Smooth muscle cell of the brain vasculature (primary cell): ENCODE results near the gene GPD1.

Source experiments
- DNase-seq: peaks from one replicate; pipeline ENCODE4 v3.0.0-alpha.2; 2012; ENCODE audit warnings: low read depth, low spot score

GPD1 gene

DNA sequence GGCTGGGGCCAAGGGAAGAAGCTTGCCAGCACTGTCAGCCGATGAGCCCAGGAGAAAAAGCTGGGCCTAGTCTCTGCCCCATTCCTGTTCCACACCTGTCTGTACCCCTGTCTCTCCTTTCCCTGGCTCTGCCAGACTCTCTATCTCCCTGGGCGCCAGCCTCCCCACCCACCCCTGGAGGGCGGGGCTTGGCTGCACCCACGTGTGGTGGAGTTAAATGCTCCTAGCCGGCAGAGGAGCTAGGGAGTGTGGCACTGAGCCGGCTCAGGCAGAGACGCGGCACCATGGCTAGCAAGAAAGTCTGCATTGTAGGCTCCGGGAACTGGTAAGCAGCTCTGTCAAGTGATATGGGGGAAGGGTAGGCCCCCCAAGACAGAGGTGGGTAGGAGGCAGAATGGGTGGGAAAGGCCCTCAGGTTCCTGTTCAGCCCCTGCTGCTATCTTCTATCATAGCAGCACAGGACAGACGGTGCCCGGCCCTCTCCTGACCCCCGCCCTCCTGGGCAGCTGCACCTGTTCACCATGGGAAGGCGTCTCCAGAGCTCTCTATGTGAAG lies at the start of gene GPD1:
GPD1 (plus strand) TSS at position 242 of the 555 bp plus-strand sequence; CDS start at position 285, 43 bp downstream.
- DNase-seq, result no peak

- DNase-seq, result no peak
Observed at GRCh38 chr12:50055831-50056638, 47.8 kb upstream of the GPD1 start.

- DNase-seq, result no peak
Observed at GRCh38 chr12:50056639-50056976, 47.2 kb upstream of the GPD1 start.

DNA sequence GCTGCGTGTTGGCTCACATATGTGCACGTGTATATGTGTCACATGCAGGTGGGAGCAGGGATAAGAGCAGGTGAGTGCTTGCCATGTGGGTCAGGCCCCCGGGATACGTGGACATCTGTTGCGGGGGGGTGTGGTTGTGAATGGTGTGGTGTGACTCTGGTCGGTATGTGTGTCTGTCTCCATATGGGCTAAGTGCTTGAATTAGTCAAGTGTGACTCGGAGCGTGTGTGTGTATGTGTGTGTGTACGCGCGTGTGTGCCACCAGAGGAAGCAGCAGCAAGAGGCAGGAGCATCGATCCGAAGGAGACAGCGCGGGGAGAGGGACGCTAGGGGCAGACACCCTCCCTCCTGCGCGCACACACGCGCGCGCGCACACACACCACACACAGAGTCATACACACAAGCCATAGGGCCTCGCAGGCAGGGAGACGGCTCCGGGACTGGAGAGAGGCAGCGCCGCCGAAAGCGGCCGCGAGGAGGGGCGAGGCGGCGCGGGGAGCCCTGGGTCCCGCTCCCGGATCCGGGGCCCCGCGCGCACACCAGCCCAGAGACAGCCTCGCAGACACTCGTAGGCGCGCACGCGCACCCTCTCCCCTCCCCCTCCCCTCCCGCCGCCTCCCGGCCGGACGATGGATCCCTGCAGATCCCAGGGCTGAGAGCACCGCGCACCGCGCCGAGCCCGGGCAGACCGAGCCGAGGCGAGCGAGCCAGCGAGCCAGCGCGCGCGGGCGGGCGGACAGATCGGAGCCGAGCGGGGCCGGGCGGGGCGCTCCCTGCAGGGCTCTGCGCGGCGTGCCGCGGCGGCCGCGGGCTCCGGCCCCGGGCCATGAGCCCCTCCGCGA lies 46.6 kb upstream of the GPD1 start, which contains the start of gene ASIC1:
ASIC1 (plus strand) TSS at position 597 of the 842 bp plus-strand sequence. CDS start 1,171 bp downstream, outside the sequence.
- DNase-seq, result no peak

- no peak for DNase-seq
Observed at GRCh38 chr12:50057896-50058670, 45.7 kb upstream of the GPD1 start.

- DNase-seq, result no peak
Observed at GRCh38 chr12:50058743-50059312, 45.0 kb upstream of the GPD1 start.

- no peak for DNase-seq
Observed at GRCh38 chr12:50059440-50060119, 44.2 kb upstream of the GPD1 start.

GRCh38 chr12:50060120-50060468 lies 43.7 kb upstream of the GPD1 start:
- DNase-seq, result no peak

DNA sequence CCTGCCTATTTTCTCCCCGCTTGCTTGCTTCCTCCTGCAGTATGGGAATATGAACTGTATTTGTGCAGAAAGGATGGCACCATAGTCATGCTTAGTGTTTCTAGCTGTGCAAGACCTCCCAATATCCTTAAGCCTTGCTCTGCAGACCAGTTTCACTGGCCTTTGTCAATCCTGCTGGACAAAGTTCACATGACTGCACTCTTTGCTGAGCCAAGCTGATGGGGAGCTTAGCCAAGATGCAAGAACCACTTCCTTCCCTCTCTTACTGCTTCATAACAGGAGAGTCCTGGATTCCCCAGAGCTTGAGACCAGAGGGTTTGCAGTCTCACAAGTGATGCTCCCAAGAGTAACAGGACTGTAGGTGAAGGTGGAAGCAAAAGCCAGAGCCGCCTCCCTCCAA lies 42.6 kb upstream of the GPD1 start:
- DNase-seq, result no peak

DNA sequence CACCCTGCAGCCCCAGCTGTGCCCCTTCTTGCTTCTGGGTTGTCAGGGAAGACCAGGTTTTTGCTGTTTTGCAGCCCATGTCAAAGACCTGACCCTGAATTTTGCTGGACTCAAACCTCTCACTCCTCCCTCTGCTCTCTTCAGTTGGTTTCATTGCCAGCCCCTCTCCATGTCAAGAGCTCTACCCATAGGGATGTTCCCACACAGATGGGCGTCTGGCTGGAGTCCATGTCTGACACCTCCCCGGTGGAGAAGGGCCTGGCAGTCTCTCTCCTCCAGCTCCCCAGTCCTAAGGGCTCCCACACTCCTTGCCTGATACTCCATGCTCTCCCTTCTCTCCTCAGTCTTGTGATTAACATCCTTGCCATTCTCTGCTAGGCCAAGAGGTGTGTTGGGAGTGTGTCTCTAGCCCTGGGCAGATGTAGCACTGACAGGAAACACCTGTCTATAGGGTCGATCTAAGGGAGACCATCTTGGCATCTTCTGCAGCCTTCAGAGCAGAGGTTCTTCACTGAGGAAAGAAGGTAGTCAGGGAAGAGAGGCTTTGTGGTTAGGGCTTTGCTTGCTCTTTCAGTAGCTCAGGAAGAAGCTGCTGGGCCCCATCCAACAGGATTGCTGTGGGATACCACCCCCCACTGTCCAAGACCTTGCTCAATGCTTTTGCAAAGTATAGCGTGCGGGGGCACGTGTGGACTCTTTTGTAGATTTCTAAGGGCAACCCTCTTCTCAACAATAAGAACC lies 41.7 kb upstream of the GPD1 start:
- DNase-seq, result no peak

DNA sequence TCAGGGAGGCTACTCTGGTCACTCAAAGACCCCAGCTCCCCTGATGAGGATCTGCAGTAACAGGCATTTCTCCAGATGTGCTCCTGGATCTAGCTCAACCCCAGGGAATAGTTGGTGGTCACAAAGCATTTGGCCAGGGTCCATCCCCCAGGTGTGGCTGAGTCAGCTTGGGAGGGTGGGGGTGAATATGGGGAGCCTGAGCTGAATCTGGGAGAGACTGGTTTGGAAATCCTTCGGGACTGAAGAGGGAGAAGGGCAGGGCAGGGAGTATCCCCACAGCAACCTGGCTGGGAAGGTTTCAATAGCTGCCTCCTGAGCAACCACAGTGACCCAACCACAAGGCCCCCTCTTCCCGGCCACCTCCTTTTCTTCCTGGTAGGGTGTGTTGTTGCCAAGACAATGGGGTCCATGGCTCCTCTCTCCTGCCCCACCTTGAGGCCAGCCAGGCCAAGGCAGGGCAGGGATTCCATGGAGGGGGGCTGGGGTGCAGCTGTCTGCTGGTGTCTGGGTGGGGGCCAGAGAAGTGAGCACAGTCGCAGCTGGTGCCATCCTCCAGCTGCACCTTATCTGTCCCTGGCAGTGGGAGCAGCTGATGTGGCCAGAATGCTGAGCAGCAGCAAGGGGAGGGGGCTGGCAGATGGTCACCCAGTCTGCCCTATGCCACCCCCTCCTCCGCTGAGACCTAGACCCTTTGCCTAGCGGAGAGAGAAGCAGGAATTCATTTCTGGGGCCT lies 40.9 kb upstream of the GPD1 start:
- no peak for DNase-seq

DNA sequence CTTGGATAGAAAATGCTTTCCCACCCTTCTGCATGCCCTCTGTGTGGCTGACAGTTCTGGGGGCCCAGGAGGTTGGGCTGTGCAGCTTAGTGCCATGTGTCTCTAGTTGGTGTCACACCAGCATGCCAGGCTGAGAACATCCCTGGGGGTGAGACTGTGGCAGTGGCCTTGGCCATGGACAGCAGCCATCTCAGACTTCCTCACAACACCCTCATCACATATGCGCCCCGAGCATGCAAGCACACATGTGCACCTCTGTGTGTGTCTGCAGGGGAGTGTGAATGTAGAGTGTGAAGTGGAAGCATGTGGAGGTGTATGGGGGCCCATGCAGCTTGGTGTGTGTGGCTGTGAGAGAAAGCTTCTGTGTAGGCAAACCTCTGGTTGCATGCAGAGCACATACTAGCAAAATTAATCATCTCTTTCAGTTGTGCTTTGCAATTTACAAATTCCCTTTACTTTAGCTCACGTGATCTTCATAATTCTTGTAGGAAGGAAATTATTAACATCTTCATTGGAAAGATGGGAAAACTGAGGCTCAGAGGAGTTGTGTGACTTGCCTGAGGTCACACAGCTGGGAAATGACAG lies 38.0 kb upstream of the GPD1 start:
- DNase-seq, result no peak

GRCh38 chr12:50066402-50066801 lies 37.4 kb upstream of the GPD1 start:
- no peak for DNase-seq

DNA sequence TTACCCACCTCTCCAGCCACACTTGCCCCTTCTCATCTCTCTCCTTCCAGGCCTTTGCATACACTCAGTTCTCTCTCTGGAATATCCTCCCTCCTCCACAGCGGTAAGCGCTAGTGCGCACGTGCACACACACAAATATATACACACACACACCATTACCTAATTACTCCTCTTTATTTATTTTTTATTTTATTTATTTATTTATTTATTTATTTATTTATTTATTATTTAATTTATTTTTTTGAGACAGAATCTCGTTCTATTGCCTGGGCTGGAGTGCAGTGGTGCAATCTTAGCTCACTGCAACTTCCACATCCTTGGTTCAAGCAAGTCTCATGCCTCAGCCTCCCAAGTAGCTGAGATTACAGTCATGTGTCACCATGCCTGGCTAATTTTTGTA lies 34.7 kb upstream of the GPD1 start:
- DNase-seq, result no peak

DNA sequence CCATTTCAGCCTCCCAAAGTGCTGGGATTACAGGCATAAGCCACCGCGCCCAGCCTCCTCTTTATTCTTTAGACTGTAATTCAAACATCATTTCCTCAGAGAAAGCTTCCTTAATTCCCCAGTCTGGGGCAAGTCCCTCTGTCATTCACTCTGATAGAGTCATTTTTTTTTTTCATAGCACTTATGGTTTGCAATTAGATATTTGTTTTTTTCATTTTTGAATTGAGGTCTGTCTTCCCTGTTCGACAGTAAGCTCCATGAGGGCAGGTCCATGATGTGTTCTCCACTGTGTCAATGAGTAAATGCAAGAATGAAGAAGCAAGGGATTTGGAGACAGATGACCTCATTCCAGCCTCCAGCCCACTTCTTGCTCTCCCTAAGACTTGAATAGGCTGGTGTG lies 34.3 kb upstream of the GPD1 start:
- no peak for DNase-seq

GRCh38 chr12:50070314-50071060 lies 33.3 kb upstream of the GPD1 start:
- DNase-seq, result peak; percentile 70

GRCh38 chr12:50072198-50072907 lies 31.5 kb upstream of the GPD1 start:
- DNase-seq, result no peak

DNA sequence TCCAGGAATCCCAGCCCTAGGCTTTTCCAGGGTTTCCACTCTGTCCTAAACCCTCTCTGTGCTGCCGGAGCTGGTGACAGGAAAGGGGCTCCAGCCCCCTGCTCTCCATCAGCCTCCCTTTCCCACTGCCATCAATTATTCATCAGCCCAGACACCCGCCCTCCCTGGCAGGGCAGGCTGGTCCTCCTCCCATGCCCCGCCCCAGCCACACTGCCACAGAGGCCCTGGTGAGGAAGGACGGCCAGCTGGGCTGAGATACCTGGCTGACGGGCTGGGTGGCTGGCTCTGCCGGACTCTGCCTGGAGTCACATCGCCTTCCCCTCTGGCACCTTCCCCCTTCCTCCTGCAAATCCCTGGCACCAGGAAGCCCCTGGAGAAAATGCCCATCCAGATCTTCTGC lies 30.6 kb upstream of the GPD1 start:
- DNase-seq, result no peak
